GM21619 (cell line): ENCODE data around the gene GSTM4.
"Not testable (repeated sequence)": the region's sequence is repeated elsewhere in the genome, so short reads cannot be mapped to it uniquely, and the experiment has no call there.

Source experiments
- ATAC-seq: cut with Tn5 transposase; IDR thresholded peaks from one replicate; pipeline ENCODE4 v1.9.1; 2021; ENCODE audit not compliant: unreplicated experiment

GSTM4 gene

GRCh38 chr1:109697861-109698260 is 42.0 kb downstream of the GSTM4 start:
- ATAC-seq, result not testable (repeated sequence)

GRCh38 chr1:109702940-109703339 is 47.0 kb downstream of the GSTM4 start:
- ATAC-seq, result not testable (repeated sequence)

GRCh38 chr1:109704173-109704572 is 48.3 kb downstream of the GSTM4 start:
- no peak for ATAC-seq

GRCh38 chr1:109705411-109705810 is 49.5 kb downstream of the GSTM4 start:
- ATAC-seq, result no peak

- not testable (repeated sequence) for ATAC-seq
Measured at GRCh38 chr1:109708949-109709348, 53.0 kb downstream of the GSTM4 start.

- not testable (repeated sequence) for ATAC-seq
Measured at GRCh38 chr1:109709822-109710221, 53.9 kb downstream of the GSTM4 start.
